ENCODE data around the gene CHCT1.
"Not testable (repeated sequence)": the region's sequence is repeated elsewhere in the genome, so short reads cannot be mapped to it uniquely, and the experiment has no call there.

The CHCT1 gene

GRCh38 chr17:60381958-60382357 lies 40.3 kb upstream of the CHCT1 start:
- POLR2A ChIA-PET, result interaction anchor here (0.8 kb wide), 1 partner anchor 10 kb away, joined by 5 read pairs; the partner anchor contains the start of gene USP32
- CTCF ChIA-PET, result interaction anchor here (1.1 kb wide), 1 partner anchor 10 kb away, joined by 4 read pairs; no protein-coding TSS in a partner anchor
- no peak overlapping the region for H3K27ac ChIP-seq (ENCODE audit: extremely low read depth, low read depth, low read length)

GRCh38 chr17:60383379-60383778 lies 38.9 kb upstream of the CHCT1 start:
- POLR2A ChIA-PET, result interaction anchor here (0.5 to 0.6 kb wide), 2 partner anchors 10 to 1030 kb away, joined by 3 to 4 read pairs; no protein-coding TSS in a partner anchor
- H3K4me3 ChIP-seq (ENCODE audit: low read depth, low read length), result no peak overlapping the region

More at GRCh38 chr17:60381958-60382357, 40.3 kb upstream of the CHCT1 start:
- Histone ChIP-seq H3K9me3 (ENCODE audit: control insufficient read depth, insufficient read depth, low read depth, low read length) (no peaks in the 10 kb centered on the region), H3K4me3 (ENCODE audit: low read depth, low read length) (no peak overlapping the region), H3K4me1 (ENCODE audit: control insufficient read depth, insufficient read depth, low read length) (peaks cover 27% of the 10 kb centered on the region), H3K36me3 (ENCODE audit: control insufficient read depth in 2 of 2, insufficient read depth in 1 of 2, low read length in 2 of 2) (no peaks in the 10 kb centered on the region)
- TF ChIP-seq ZNF121 (tag by site-specific recombination; IDR thresholded peaks at IDR 0.05) (0 out of 2 replicates have a peak, but pooled peaks have one; percentile 18), ZNF202 (tag by site-specific recombination; IDR thresholded peaks at IDR 0.05; ENCODE audit: borderline replicate concordance) (no peak)

GRCh38 chr17:60384921-60385320 lies 37.4 kb upstream of the CHCT1 start:
- H3K27ac ChIP-seq (ENCODE audit: extremely low read depth, low read depth, low read length); H3K4me3 ChIP-seq (ENCODE audit: low read depth, low read length); CTCF ChIA-PET: not testable (repeated sequence)

More at GRCh38 chr17:60383379-60383778, 38.9 kb upstream of the CHCT1 start:
- no peak overlapping the region for H3K27ac ChIP-seq (ENCODE audit: extremely low read depth, low read depth, low read length)
- CTCF ChIA-PET, result interaction anchor here (0.6 kb wide), 1 partner anchor 811 kb away, joined by 4 read pairs; no protein-coding TSS in a partner anchor
- no peaks in the 10 kb centered on the region for H3K36me3 ChIP-seq (ENCODE audit: control insufficient read depth in 2 of 2, insufficient read depth in 1 of 2, low read length in 2 of 2)
- peaks cover 27% of the 10 kb centered on the region for H3K4me1 ChIP-seq (ENCODE audit: control insufficient read depth, insufficient read depth, low read length)
- TF ChIP-seq ZNF707 (tag by site-specific recombination; IDR thresholded peaks at IDR 0.05), result no peak
- TF ChIP-seq SP7 (tag by site-specific recombination; IDR thresholded peaks at IDR 0.05), result peak; percentile 73
- no peaks in the 10 kb centered on the region for H3K9me3 ChIP-seq (ENCODE audit: control insufficient read depth, insufficient read depth, low read depth, low read length)

GRCh38 chr17:60386147-60387058 lies 35.9 kb upstream of the CHCT1 start:
- CTCF ChIA-PET, result interaction anchor here (0.6 kb wide), 1 partner anchor 38 kb away, joined by 3 read pairs; no protein-coding TSS in a partner anchor
- H3K27ac ChIP-seq (ENCODE audit: extremely low read depth, low read depth, low read length), result no peak overlapping the region
- TF ChIP-seq PRDM1 (tag by site-specific recombination; IDR thresholded peaks at IDR 0.05) (peak; percentile 92), PRDM6 (tag by site-specific recombination; IDR thresholded peaks at IDR 0.05) (peak; percentile 63; the same call in 1 of the 2 replicates), MZF1 (tag by site-specific recombination; IDR thresholded peaks at IDR 0.05; ENCODE audit: borderline replicate concordance) (no peak)
- H3K4me3 ChIP-seq (ENCODE audit: low read depth, low read length), result no peak overlapping the region
- POLR2A ChIA-PET, result interaction anchor here (1.1 kb wide), 1 partner anchor 12 kb away, joined by 8 read pairs; no protein-coding TSS in a partner anchor
- peaks cover 29% of the 10 kb centered on the region for H3K4me1 ChIP-seq (ENCODE audit: control insufficient read depth, insufficient read depth, low read length)
- no peaks in the 10 kb centered on the region for H3K9me3 ChIP-seq (ENCODE audit: control insufficient read depth, insufficient read depth, low read depth, low read length)
- H3K36me3 ChIP-seq (ENCODE audit: control insufficient read depth in 2 of 2, insufficient read depth in 1 of 2, low read length in 2 of 2), result no peaks in the 10 kb centered on the region

More at GRCh38 chr17:60384921-60385320, 37.4 kb upstream of the CHCT1 start:
- POLR2A ChIA-PET; H3K36me3 ChIP-seq (ENCODE audit: control insufficient read depth in 2 of 2, insufficient read depth in 1 of 2, low read length in 2 of 2); H3K9me3 ChIP-seq (ENCODE audit: control insufficient read depth, insufficient read depth, low read depth, low read length): not testable (repeated sequence)
- H3K4me1 ChIP-seq (ENCODE audit: control insufficient read depth, insufficient read depth, low read length), result peaks cover 26% of the 10 kb centered on the region

- Histone ChIP-seq H3K4me1 (ENCODE audit: control insufficient read depth, insufficient read depth, low read length) (peaks cover 29% of the 10 kb centered on the region), H3K27ac (ENCODE audit: extremely low read depth, low read depth, low read length) (no peak overlapping the region), H3K36me3 (ENCODE audit: control insufficient read depth in 2 of 2, insufficient read depth in 1 of 2, low read length in 2 of 2) (no peaks in the 10 kb centered on the region), H3K9me3 (ENCODE audit: control insufficient read depth, insufficient read depth, low read depth, low read length) (no peaks in the 10 kb centered on the region), H3K4me3 (ENCODE audit: low read depth, low read length) (no peak overlapping the region)
- CTCF ChIA-PET, result interaction anchor here (0.6 kb wide), 1 partner anchor 208 kb away, joined by 3 read pairs; no protein-coding TSS in a partner anchor
- POLR2A ChIA-PET, result interaction anchor here (0.6 kb wide), 1 partner anchor 26 kb away, joined by 3 read pairs; no protein-coding TSS in a partner anchor
- TF ChIP-seq KLF10 (tag by site-specific recombination; IDR thresholded peaks at IDR 0.05) (no peak), ZBTB7A (tag by site-specific recombination; IDR thresholded peaks at IDR 0.05; ENCODE audit: low read depth) (no peak), ZNF274 (IDR thresholded peaks at IDR 0.05; ENCODE audit: low read length) (no peak), ZNF274 (tag by site-specific recombination; IDR thresholded peaks at IDR 0.05; ENCODE audit: borderline replicate concordance) (no peak), ELK4 (IDR thresholded peaks at IDR 0.05; ENCODE audit: borderline replicate concordance, low read depth, low read length) (no peak), ZNF704 (tag by site-specific recombination; IDR thresholded peaks at IDR 0.05) (no peak), ZNF692 (tag by site-specific recombination; IDR thresholded peaks at IDR 0.05) (no peak)
These were observed 34.6 kb upstream of the CHCT1 start for GRCh38 chr17:60387666-60388065.
